ENCODE results near the gene GLRA2.
"Not testable (repeated sequence)": the region's sequence is repeated elsewhere in the genome, so short reads cannot be mapped to it uniquely, and the experiment has no call there.

Gene GLRA2

GRCh38 chrX:14607446-14607985 is 78.2 kb downstream of the GLRA2 start:
- no peak overlapping the region for H3K27ac ChIP-seq
- H3K4me2 ChIP-seq: no peak overlapping the region
- H3K27me3 ChIP-seq (ENCODE audit: insufficient read depth, low read depth): no peaks in the 10 kb centered on the region
- no peaks in the 10 kb centered on the region for H3K36me3 ChIP-seq (ENCODE audit: insufficient read depth)
- no peaks in the 10 kb centered on the region for H3K4me1 ChIP-seq (ENCODE audit: low read depth, poor library complexity, severe bottlenecking)
- no peaks in the 10 kb centered on the region for H3K79me2 ChIP-seq (ENCODE audit: insufficient read depth, low read depth)
- no peaks in the 10 kb centered on the region for H4K20me1 ChIP-seq (ENCODE audit: insufficient read depth)
- H2AFZ ChIP-seq (ENCODE audit: low read depth): no peak overlapping the region
- no peak overlapping the region for H3K9ac ChIP-seq
- no peak for TF ChIP-seq CTCF (conservative IDR thresholded peaks at IDR 0.05; ENCODE audit: low read depth, low read length)
- no peak overlapping the region for H3K4me3 ChIP-seq (IDR thresholded peaks at IDR 0.05; ENCODE audit: insufficient read depth, low read depth, low read length)

GRCh38 chrX:14612450-14612849 is 83.1 kb downstream of the GLRA2 start:
- not testable (repeated sequence) for H3K4me1 ChIP-seq (ENCODE audit: low read depth, poor library complexity, severe bottlenecking); H3K9ac ChIP-seq; H3K36me3 ChIP-seq (ENCODE audit: insufficient read depth); H4K20me1 ChIP-seq (ENCODE audit: insufficient read depth); H3K79me2 ChIP-seq (ENCODE audit: insufficient read depth, low read depth); H3K4me2 ChIP-seq; H2AFZ ChIP-seq (ENCODE audit: low read depth); H3K27me3 ChIP-seq (ENCODE audit: insufficient read depth, low read depth); H3K27ac ChIP-seq; H3K4me3 ChIP-seq (IDR thresholded peaks at IDR 0.05; ENCODE audit: insufficient read depth, low read depth, low read length)

GRCh38 chrX:14616301-14616700 is 87.0 kb downstream of the GLRA2 start:
- Histone ChIP-seq H3K4me3 (IDR thresholded peaks at IDR 0.05; ENCODE audit: insufficient read depth, low read depth, low read length) (no peak overlapping the region), H3K27me3 (ENCODE audit: insufficient read depth, low read depth) (no peaks in the 10 kb centered on the region), H3K9ac (no peak overlapping the region), H4K20me1 (ENCODE audit: insufficient read depth) (no peaks in the 10 kb centered on the region), H3K36me3 (ENCODE audit: insufficient read depth) (no peaks in the 10 kb centered on the region), H3K79me2 (ENCODE audit: insufficient read depth, low read depth) (no peaks in the 10 kb centered on the region), H3K27ac (no peak overlapping the region), H3K4me2 (no peak overlapping the region), H3K4me1 (ENCODE audit: low read depth, poor library complexity, severe bottlenecking) (no peaks in the 10 kb centered on the region), H2AFZ (ENCODE audit: low read depth) (no peak overlapping the region)
- TF ChIP-seq CTCF (conservative IDR thresholded peaks at IDR 0.05; ENCODE audit: low read depth, low read length): no peak

GRCh38 chrX:14616836-14617235 is 87.5 kb downstream of the GLRA2 start:
- Histone ChIP-seq H3K4me2 (no peak overlapping the region), H3K27ac (no peak overlapping the region), H3K4me1 (ENCODE audit: low read depth, poor library complexity, severe bottlenecking) (no peaks in the 10 kb centered on the region), H3K9ac (no peak overlapping the region), H3K79me2 (ENCODE audit: insufficient read depth, low read depth) (no peaks in the 10 kb centered on the region), H3K4me3 (IDR thresholded peaks at IDR 0.05; ENCODE audit: insufficient read depth, low read depth, low read length) (no peak overlapping the region), H2AFZ (ENCODE audit: low read depth) (no peak overlapping the region), H4K20me1 (ENCODE audit: insufficient read depth) (no peaks in the 10 kb centered on the region), H3K27me3 (ENCODE audit: insufficient read depth, low read depth) (no peaks in the 10 kb centered on the region), H3K36me3 (ENCODE audit: insufficient read depth) (no peaks in the 10 kb centered on the region)
- TF ChIP-seq CTCF (conservative IDR thresholded peaks at IDR 0.05; ENCODE audit: low read depth, low read length): no peak

GRCh38 chrX:14618177-14618965 is 89.0 kb downstream of the GLRA2 start:
- no peak for TF ChIP-seq CTCF (conservative IDR thresholded peaks at IDR 0.05; ENCODE audit: low read depth, low read length)
- no peaks in the 10 kb centered on the region for H3K79me2 ChIP-seq (ENCODE audit: insufficient read depth, low read depth)
- H3K4me1 ChIP-seq (ENCODE audit: low read depth, poor library complexity, severe bottlenecking): no peaks in the 10 kb centered on the region
- H3K27me3 ChIP-seq (ENCODE audit: insufficient read depth, low read depth): no peaks in the 10 kb centered on the region
- no peak overlapping the region for H3K4me3 ChIP-seq (IDR thresholded peaks at IDR 0.05; ENCODE audit: insufficient read depth, low read depth, low read length)
- no peak overlapping the region for H3K27ac ChIP-seq
- no peaks in the 10 kb centered on the region for H4K20me1 ChIP-seq (ENCODE audit: insufficient read depth)
- H3K36me3 ChIP-seq (ENCODE audit: insufficient read depth): no peaks in the 10 kb centered on the region
- no peak overlapping the region for H2AFZ ChIP-seq (ENCODE audit: low read depth)
- no peak overlapping the region for H3K4me2 ChIP-seq
- H3K9ac ChIP-seq: no peak overlapping the region
